ENCODE results near the gene NETO1.

The NETO1 gene

DNA sequence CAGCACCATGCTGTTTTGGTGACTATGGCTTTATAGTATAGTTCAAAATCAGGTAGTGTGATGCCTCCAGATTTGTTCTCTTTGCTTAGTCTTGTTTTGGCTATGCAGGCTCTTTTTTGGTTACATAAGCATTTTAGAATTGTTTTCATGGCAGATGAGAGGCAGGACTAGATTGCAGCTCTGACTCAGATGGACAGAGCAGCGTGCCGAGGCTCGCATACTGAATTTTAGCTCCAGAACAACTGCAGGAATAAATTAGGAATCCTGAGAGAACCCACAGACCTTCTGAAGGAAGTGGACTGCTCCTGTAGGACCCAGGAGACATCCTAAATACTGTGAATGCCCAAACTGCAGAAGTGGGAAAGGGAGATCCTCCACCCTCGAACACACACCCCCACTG is 141.6 kb downstream of the NETO1 start:
- H3K9me3 ChIP-seq (ENCODE audit: severe bottlenecking): no peaks in the 10 kb centered on the region
- no peaks in the 10 kb centered on the region for H3K27me3 ChIP-seq (ENCODE audit: insufficient read depth, low read depth, severe bottlenecking)
- TF ChIP-seq, protein P1, sequence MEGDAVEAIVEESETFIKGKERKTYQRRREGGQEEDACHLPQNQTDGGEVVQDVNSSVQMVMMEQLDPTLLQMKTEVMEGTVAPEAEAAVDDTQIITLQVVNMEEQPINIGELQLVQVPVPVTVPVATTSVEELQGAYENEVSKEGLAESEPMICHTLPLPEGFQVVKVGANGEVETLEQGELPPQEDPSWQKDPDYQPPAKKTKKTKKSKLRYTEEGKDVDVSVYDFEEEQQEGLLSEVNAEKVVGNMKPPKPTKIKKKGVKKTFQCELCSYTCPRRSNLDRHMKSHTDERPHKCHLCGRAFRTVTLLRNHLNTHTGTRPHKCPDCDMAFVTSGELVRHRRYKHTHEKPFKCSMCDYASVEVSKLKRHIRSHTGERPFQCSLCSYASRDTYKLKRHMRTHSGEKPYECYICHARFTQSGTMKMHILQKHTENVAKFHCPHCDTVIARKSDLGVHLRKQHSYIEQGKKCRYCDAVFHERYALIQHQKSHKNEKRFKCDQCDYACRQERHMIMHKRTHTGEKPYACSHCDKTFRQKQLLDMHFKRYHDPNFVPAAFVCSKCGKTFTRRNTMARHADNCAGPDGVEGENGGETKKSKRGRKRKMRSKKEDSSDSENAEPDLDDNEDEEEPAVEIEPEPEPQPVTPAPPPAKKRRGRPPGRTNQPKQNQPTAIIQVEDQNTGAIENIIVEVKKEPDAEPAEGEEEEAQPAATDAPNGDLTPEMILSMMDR (IDR thresholded peaks at IDR 0.05; ENCODE audit: low read depth, low read length): no peak
- no peak overlapping the region for H3K4me3 ChIP-seq (ENCODE audit: low read depth, low read length)
- DNase-seq: no peak
- no peak overlapping the region for H3K27ac ChIP-seq
- no peaks in the 10 kb centered on the region for H3K36me3 ChIP-seq

DNA sequence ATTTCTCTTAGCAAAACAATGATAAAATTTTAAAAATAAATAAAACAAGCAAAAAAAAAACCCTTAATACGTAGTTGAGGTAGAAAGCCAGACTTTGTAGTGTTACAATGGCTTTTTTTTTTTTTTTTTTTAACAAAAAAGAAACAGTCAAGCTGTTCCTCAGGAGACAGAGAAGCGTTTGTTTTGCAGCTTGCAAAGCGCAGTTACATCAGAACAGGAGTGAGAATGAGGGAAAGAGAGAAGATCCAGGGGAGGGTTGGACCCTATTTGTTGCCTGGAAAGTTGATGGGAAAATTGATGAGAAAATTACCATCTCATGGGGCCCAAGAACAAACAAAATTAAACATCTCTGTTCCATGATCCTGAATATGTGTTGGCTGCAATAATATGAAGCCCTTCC is 146.5 kb downstream of the NETO1 start:
- Histone ChIP-seq H3K9me3 (ENCODE audit: severe bottlenecking) (no peaks in the 10 kb centered on the region), H3K4me3 (ENCODE audit: low read depth, low read length) (no peak overlapping the region), H3K27ac (no peak overlapping the region), H3K36me3 (no peaks in the 10 kb centered on the region), H3K27me3 (ENCODE audit: insufficient read depth, low read depth, severe bottlenecking) (no peaks in the 10 kb centered on the region)
- DNase-seq: no peak
- TF ChIP-seq, protein P1 (IDR thresholded peaks at IDR 0.05; ENCODE audit: low read depth, low read length): no peak

DNA sequence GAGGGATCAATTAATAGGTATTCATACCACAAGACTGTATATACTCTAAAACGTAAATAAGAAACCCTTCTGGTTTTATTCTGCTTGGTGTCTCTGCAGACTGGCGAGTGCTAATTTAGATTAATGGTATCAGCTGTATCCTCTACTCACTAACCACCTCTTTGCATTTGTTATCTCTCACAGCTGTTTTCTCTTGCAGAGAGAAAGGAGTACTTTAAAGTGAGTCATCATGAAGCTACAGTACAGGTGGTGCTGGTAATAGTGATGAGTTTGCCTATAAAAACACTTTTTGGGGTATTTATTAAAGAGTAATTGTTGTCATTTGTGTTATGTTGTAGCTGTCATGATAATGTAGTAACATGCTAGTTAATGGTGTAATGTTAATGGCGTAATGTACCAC is 147.7 kb downstream of the NETO1 start:
- Histone ChIP-seq H3K27me3 (ENCODE audit: insufficient read depth, low read depth, severe bottlenecking) (no peaks in the 10 kb centered on the region), H3K27ac (no peak overlapping the region), H3K9me3 (ENCODE audit: severe bottlenecking) (no peaks in the 10 kb centered on the region), H3K4me3 (ENCODE audit: low read depth, low read length) (no peak overlapping the region), H3K36me3 (no peaks in the 10 kb centered on the region)
- TF ChIP-seq, protein P1 (IDR thresholded peaks at IDR 0.05; ENCODE audit: low read depth, low read length): no peak
- DNase-seq: no peak

DNA sequence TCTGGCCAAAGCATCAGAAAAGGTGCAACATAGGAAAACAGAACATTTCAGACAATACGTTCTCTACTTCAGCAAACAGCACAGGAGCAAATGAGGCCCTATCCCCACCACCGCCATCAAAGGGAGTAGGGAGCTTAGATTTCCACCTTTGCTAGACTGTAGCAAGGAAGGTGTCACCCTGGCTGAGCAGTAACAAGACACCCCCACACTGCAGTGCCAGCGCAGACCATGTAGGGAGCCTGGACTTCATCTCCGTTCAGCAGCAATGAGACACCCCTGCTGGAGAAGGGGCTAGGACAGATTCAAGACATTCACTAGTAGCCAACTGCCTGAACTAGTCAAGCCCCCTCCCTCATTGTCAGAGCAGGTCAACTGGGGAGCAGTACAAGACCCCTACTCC is 163.6 kb downstream of the NETO1 start:
- TF ChIP-seq, protein P1 (IDR thresholded peaks at IDR 0.05; ENCODE audit: low read depth, low read length): no peak
- DNase-seq: no peak
- Histone ChIP-seq H3K27ac (no peak overlapping the region), H3K9me3 (ENCODE audit: severe bottlenecking) (no peaks in the 10 kb centered on the region), H3K36me3 (no peaks in the 10 kb centered on the region), H3K4me3 (ENCODE audit: low read depth, low read length) (no peak overlapping the region), H3K27me3 (ENCODE audit: insufficient read depth, low read depth, severe bottlenecking) (no peaks in the 10 kb centered on the region)

DNA sequence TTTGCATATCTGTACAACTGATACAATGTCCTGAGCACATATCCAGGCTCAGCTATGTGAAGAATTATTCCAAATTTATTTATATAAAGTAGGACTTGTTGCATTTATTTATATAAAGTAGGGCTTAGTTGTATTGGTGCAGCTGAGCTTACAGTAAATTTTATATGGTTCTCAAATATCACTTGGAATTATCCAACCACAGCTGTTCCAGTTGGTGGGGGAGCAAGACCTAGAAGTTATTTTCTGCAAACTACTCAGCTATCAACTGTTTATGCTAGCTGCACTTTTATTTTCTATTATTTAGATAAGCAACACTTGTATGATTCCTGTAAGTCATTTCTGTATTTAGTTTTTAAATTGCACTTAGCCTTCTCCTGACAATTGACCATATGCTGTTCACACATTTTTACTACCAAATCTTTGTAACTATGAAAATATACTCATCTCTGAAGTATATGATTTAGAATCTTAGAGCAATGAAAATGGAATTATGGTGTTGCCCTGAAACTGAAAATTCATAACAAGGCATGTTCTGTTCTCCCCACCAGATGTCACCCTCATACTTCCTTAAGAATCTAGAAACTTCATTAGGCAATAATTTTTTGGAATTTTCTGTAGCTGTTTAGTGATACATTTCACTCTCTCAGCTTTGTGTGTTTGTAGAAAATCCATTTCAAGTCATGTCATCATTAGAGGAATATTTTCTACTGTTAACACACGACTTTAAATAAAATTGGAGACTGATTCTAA is 166.7 kb downstream of the NETO1 start:
- no peak for DNase-seq
- no peaks in the 10 kb centered on the region for H3K36me3 ChIP-seq
- TF ChIP-seq, protein P1 (IDR thresholded peaks at IDR 0.05; ENCODE audit: low read depth, low read length): peak; percentile 39; the same call in 1 of the 2 replicates
- H3K27me3 ChIP-seq (ENCODE audit: insufficient read depth, low read depth, severe bottlenecking): no peaks in the 10 kb centered on the region
- no peak overlapping the region for H3K4me3 ChIP-seq (ENCODE audit: low read depth, low read length)
- no peak overlapping the region for H3K27ac ChIP-seq
- H3K9me3 ChIP-seq (ENCODE audit: severe bottlenecking): no peaks in the 10 kb centered on the region

DNA sequence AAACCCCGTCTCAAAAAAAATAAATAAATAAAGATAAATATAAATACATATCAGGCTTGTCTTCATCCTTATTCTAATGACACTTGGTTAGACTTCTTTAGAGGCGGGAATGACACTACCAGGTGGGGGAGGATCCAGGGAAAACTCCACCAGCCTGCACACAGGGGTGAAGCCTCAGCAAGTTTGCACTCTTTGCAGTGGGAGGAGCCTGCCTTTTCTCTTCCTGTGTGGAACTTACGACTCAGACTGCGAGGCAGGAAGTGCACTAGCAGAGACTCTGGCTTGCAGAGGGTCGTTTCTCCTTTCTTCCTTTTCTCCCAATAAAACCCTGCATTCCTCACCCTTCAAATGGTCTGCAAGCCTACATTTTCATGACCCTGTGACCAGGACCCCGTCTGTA is 170.1 kb downstream of the NETO1 start:
- TF ChIP-seq, protein P1 (IDR thresholded peaks at IDR 0.05; ENCODE audit: low read depth, low read length): no peak
- H3K4me3 ChIP-seq (ENCODE audit: low read depth, low read length): no peak overlapping the region
- no peak overlapping the region for H3K27ac ChIP-seq
- no peaks in the 10 kb centered on the region for H3K36me3 ChIP-seq
- no peaks in the 10 kb centered on the region for H3K27me3 ChIP-seq (ENCODE audit: insufficient read depth, low read depth, severe bottlenecking)
- H3K9me3 ChIP-seq (ENCODE audit: severe bottlenecking): no peaks in the 10 kb centered on the region
- no peak for DNase-seq
